Endothelial cell of umbilical vein (primary cell): ENCODE measurements around the gene EYS. TPM values are rescaled to one million over a fixed set of nuclear protein-coding genes. Genes with fewer than 3 reads are reported as not detected.
A peak's percentile ranks its signal among the peaks of the same experiment; 100 is the strongest.

ENCODE experiments used
- BruUV-seq: library from RNA; stranded (reverse); fragments of 400-500 nt; replicated peaks from 2 replicates; lab custom pipeline; 2021; lab: Mats Ljungman, UMichigan
- CTCF ChIA-PET: fragments of 300-600, 350-600 bp; sonication (Branson Sonifier 250); formaldehyde crosslinking; loops from one replicate; lab custom pipeline; 2021; ENCODE audit warnings: antibody characterized with exemption, inconsistent platforms; lab: Charles Lee
- POLR2A ChIA-PET: fragments of 300-600, 350-600 bp; sonication (Branson Sonifier 250); formaldehyde crosslinking; loops from one replicate; lab custom pipeline; 2021; ENCODE audit warnings: antibody characterized with exemption, inconsistent platforms; lab: Charles Lee
- DNase-seq: peaks from one replicate; pipeline ENCODE4 v3.0.0-alpha.2; 2011; ENCODE audit warnings: low read depth, low spot score
- FAIRE-seq: peaks from 2 replicates; lab custom pipeline; 2011; peaks lifted over from hg19 to GRCh38; lab: Jason Lieb, UNC
- H2AFZ ChIP-seq: 2 replicates; pipeline ENCODE4 v1.6.0; 2012; ENCODE audit warnings: low read depth, low read length, control low read depth, inconsistent platforms
- H3K27ac ChIP-seq: 2 replicates; pipeline ENCODE4 v1.5.1; 2011; ENCODE audit warnings: low read depth, mild to moderate bottlenecking, control low read depth, low read length, moderate library complexity; ENCODE audit not compliant: insufficient read depth
- H3K27me3 ChIP-seq, 2 experiments: 2 replicates each; pipeline versions ENCODE4 v1.6.0 to v1.6.1; 2011; ENCODE audit warnings: low read length in 2 of 2, mixed read lengths in 1 of 2; ENCODE audit not compliant: control insufficient read depth in 2 of 2, insufficient read depth in 2 of 2
- H3K36me3 ChIP-seq, 2 experiments: 2 replicates in 1 of 2; 3 replicates in 1 of 2; pipeline ENCODE4 v1.5.1; 2011; ENCODE audit warnings: low read length in 2 of 2, mild to moderate bottlenecking in 1 of 2, moderate library complexity in 1 of 2; ENCODE audit not compliant: control insufficient read depth in 2 of 2, insufficient read depth in 2 of 2; ENCODE audit errors: extremely low read depth in 1 of 2
- H3K4me1 ChIP-seq: 3 replicates; pipeline ENCODE4 v1.5.1; 2011; ENCODE audit warnings: mild to moderate bottlenecking, low read length; ENCODE audit not compliant: control insufficient read depth, insufficient read depth; ENCODE audit errors: extremely low read depth
- H3K4me2 ChIP-seq: 2 replicates; pipeline ENCODE4 v1.6.1; 2011; ENCODE audit warnings: low read length, control low read depth, mixed read lengths; ENCODE audit not compliant: insufficient read depth
- H3K4me3 ChIP-seq, 3 experiments: fragments of 200-600 bp in 1 of 3; sonication (generic), shearing (Covaris generic) in 1 of 3; replicated peaks in 1 of 3; 2 replicates each; pipeline ENCODE4 v1.5.1; 2011 to 2016; ENCODE audit warnings: control low read depth in 3 of 3, low read length in 3 of 3, mild to moderate bottlenecking in 2 of 3, inconsistent platforms in 1 of 3, low read depth in 1 of 3, moderate library complexity in 1 of 3; ENCODE audit not compliant: insufficient read depth in 1 of 3
- H3K79me2 ChIP-seq: 2 replicates; pipeline ENCODE4 v1.6.0; 2012; ENCODE audit warnings: low read length, inconsistent platforms; ENCODE audit not compliant: control insufficient read depth, insufficient read depth
- H3K9ac ChIP-seq: replicated peaks from 2 replicates; pipeline ENCODE3; 2011; ENCODE audit warnings: low read length, control low read depth; ENCODE audit not compliant: insufficient read depth; ENCODE audit errors: extremely low read depth
- H3K9me1 ChIP-seq: replicated peaks from 3 replicates; pipeline ENCODE4 v1.6.0; 2011; ENCODE audit warnings: mild to moderate bottlenecking, low read length; ENCODE audit not compliant: control insufficient read depth, insufficient read depth; ENCODE audit errors: extremely low read depth
- H3K9me3 ChIP-seq: replicated peaks from 2 replicates; pipeline ENCODE4 v1.5.1; 2012; ENCODE audit warnings: low read length, inconsistent platforms; ENCODE audit not compliant: control insufficient read depth, insufficient read depth
- H4K20me1 ChIP-seq: replicated peaks from 2 replicates; pipeline ENCODE3; 2011; ENCODE audit warnings: mild to moderate bottlenecking, low read length; ENCODE audit not compliant: control insufficient read depth, insufficient read depth; ENCODE audit errors: extremely low read depth
- FOS ChIP-seq: IDR thresholded peaks from 2 replicates; pipeline ENCODE4 v1.6.1; 2011; ENCODE audit warnings: mild to moderate bottlenecking, low read length, moderate library complexity, borderline replicate concordance; ENCODE audit not compliant: insufficient read depth
- GATA2 ChIP-seq: IDR thresholded peaks from 2 replicates; pipeline ENCODE4 v1.7.0; 2011; ENCODE audit warnings: low read depth, mild to moderate bottlenecking, moderate library complexity, mixed read lengths, low read length; ENCODE audit not compliant: insufficient read length, insufficient read depth
- JUN ChIP-seq: IDR thresholded peaks from 2 replicates; pipeline ENCODE4 v1.6.1; 2011; ENCODE audit warnings: borderline replicate concordance, low read depth; ENCODE audit not compliant: insufficient read length, insufficient read depth
- MYC ChIP-seq: IDR thresholded peaks from one replicate; pipeline ENCODE4 v1.6.1; 2011; ENCODE audit warnings: mild to moderate bottlenecking, low read depth, low read length
- POLR2A ChIP-seq: IDR thresholded peaks from 2 replicates; pipeline ENCODE4 v1.6.1; 2012; ENCODE audit warnings: low read depth, mild to moderate bottlenecking, control low read depth, low read length
- dilution Hi-C: fragments of 300-500 bp; cut with MboI; formaldehyde crosslinking; loops from one replicate; pipeline ENCODE4 v1.15.0; 2019; ENCODE audit warnings: low sequenced_read_pairs; ENCODE audit not compliant: extremely low pct_ligation_motif_present
- intact Hi-C: fragments of 100-400 bp; cut with micrococcal nuclease; formaldehyde crosslinking; loops from one replicate; pipeline ENCODE4 v1.10.0; 2022
- polyA plus RNA-seq, 4 experiments: library from polyadenylated mRNA; depleted of rRNA in 3 of 4; stranded (reverse) in 3 of 4; unstranded in 1 of 4; fragments of >200 nt; gene quantifications; 2 replicates each; pipeline versions ENCODE4 v1.2.1 to v1.2.3, GENCODE V29; 2011 to 2012; ENCODE audit warnings: missing spikeins in 1 of 4
- total RNA-seq: library from RNA; stranded (reverse); gene quantifications from 2 replicates; pipeline ENCODE4 v1.2.3, GENCODE V29; 2021
- TF ChIP-seq, protein P1 (sequence below), 2 donors: IDR thresholded peaks; 1 replicate in 1 of 2; 2 replicates in 1 of 2; pipeline ENCODE4 v1.5.1; 2011; ENCODE audit warnings: low read length in 2 of 2, mild to moderate bottlenecking in 2 of 2, moderate library complexity in 2 of 2, control low read depth in 1 of 2, inconsistent platforms in 1 of 2, low read depth in 1 of 2; ENCODE audit not compliant: insufficient read depth in 1 of 2; ENCODE audit errors: extremely low read depth in 1 of 2
- TF ChIP-seq, protein P2 (sequence below): IDR thresholded peaks from 2 replicates; pipeline ENCODE4 v1.6.1; 2011; ENCODE audit not compliant: insufficient read depth, insufficient read length

The EYS gene
- total and polyA plus RNA-seq, 2 donors (not counting 3 experiments of a cell fraction or from before 2014, with no cell fraction given): 0.01 to 0.27 TPM

GRCh38 chr6:63690221-63690620 lies 2016.8 kb downstream of the EYS start:
- FAIRE-seq (no peak), DNase-seq (peak; percentile 3)
- Histone ChIP-seq H3K4me3 (no peak overlapping the region), H3K27ac (no peak overlapping the region), H3K36me3 (no peaks in the 10 kb centered on the region), H3K27me3 (no peaks in the 10 kb centered on the region), H3K9ac (no peak overlapping the region), H2AFZ (no peak overlapping the region), H3K79me2 (no peaks in the 10 kb centered on the region), H3K9me1 (no peaks in the 10 kb centered on the region), H3K4me1 (no peaks in the 10 kb centered on the region), H3K9me3 (no peaks in the 10 kb centered on the region), H3K4me2 (no peak overlapping the region), H4K20me1 (no peaks in the 10 kb centered on the region)
- POLR2A ChIA-PET: no interaction called here
- CTCF ChIA-PET: interaction anchor here (0.9 to 4.5 kb wide), 7 partner anchors 15 to 112 kb away, joined by 3 to 20 read pairs (median 5); partner anchors contain the start of gene PHF3
- BruUV-seq: no TSS peak
- intact Hi-C loops: no loop called here
- TF ChIP-seq, protein P1, sequence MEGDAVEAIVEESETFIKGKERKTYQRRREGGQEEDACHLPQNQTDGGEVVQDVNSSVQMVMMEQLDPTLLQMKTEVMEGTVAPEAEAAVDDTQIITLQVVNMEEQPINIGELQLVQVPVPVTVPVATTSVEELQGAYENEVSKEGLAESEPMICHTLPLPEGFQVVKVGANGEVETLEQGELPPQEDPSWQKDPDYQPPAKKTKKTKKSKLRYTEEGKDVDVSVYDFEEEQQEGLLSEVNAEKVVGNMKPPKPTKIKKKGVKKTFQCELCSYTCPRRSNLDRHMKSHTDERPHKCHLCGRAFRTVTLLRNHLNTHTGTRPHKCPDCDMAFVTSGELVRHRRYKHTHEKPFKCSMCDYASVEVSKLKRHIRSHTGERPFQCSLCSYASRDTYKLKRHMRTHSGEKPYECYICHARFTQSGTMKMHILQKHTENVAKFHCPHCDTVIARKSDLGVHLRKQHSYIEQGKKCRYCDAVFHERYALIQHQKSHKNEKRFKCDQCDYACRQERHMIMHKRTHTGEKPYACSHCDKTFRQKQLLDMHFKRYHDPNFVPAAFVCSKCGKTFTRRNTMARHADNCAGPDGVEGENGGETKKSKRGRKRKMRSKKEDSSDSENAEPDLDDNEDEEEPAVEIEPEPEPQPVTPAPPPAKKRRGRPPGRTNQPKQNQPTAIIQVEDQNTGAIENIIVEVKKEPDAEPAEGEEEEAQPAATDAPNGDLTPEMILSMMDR (IDR thresholded peaks at IDR 0.05; ENCODE audit: extremely low read depth in 1 of 2, insufficient read depth in 1 of 2, low read depth in 1 of 2, low read length in 2 of 2): no peak
- no peak for TF ChIP-seq FOS
- no peak for TF ChIP-seq MYC
- no peak for TF ChIP-seq JUN
- TF ChIP-seq, protein P2, sequence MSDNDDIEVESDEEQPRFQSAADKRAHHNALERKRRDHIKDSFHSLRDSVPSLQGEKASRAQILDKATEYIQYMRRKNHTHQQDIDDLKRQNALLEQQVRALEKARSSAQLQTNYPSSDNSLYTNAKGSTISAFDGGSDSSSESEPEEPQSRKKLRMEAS: no peak
- TF ChIP-seq POLR2A: no peak
- no peak for TF ChIP-seq GATA2
- dilution Hi-C loops: no loop called here
